GM12873 (cell line): ENCODE results near the gene NRXN3.

Experiments used
- TF ChIP-seq, protein P1 (sequence below): IDR thresholded peaks from 2 replicates; pipeline ENCODE4 v1.5.1; 2012; ENCODE audit warnings: low read depth, mild to moderate bottlenecking, moderate library complexity, low read length, control low read depth; ENCODE audit not compliant: insufficient read depth; ENCODE audit errors: missing control alignments

NRXN3 gene

GRCh38 chr14:79825046-79825521 lies 1654.9 kb downstream of the NRXN3 start:
- TF ChIP-seq, protein P1, sequence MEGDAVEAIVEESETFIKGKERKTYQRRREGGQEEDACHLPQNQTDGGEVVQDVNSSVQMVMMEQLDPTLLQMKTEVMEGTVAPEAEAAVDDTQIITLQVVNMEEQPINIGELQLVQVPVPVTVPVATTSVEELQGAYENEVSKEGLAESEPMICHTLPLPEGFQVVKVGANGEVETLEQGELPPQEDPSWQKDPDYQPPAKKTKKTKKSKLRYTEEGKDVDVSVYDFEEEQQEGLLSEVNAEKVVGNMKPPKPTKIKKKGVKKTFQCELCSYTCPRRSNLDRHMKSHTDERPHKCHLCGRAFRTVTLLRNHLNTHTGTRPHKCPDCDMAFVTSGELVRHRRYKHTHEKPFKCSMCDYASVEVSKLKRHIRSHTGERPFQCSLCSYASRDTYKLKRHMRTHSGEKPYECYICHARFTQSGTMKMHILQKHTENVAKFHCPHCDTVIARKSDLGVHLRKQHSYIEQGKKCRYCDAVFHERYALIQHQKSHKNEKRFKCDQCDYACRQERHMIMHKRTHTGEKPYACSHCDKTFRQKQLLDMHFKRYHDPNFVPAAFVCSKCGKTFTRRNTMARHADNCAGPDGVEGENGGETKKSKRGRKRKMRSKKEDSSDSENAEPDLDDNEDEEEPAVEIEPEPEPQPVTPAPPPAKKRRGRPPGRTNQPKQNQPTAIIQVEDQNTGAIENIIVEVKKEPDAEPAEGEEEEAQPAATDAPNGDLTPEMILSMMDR: no peak

DNA sequence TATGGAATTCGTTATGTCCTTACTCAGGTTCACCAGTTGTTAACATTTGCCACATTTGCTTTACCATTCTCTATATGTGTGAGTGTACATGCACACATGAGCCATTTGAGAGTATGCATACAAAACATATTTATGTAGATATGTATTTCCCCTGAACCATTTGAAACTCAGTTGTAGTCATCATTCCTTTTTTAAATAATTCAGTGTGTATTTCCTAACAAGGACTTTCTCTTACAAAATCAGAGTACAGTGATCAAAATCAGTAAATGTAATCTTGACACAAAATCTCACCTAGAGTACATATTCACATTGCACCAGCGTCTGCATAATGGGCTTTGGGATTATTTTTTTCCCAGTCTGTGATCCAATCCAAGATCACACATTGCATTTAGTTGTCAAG lies 1656.2 kb downstream of the NRXN3 start:
- TF ChIP-seq, protein P1: no peak

GRCh38 chr14:79829405-79830166 lies 1659.4 kb downstream of the NRXN3 start:
- TF ChIP-seq, protein P1: no peak

DNA sequence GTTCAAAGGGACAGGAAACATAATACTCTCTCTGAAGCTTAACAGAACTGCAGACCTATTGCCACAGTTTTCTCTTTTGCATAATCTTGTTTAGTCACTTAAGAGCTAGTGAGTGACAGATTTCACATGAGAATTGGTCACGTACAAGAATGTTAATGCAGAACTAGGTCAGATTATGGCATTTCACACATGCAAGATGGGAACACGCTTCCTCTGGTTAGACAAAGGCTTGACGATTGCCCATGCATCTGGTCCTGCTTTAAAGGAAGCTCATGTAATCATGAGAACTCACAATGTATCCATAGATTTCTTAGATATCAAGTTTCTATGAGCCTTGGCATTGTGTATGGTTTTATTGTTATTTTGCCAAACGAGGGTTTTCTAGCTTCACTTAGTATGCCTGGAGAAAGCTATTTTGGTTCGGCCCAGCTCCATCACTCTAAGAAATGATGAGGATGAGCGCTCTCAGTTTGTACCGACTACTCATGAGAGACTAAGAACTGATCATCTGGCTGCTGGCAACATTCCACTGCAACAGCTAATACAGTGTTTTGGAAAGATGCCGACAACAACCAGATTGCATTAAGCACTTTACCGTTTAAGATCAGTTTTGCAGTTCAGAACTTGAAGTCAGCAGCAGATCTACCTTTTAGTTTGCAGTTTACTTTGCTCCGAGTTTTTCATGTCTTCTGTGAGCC lies 1661.2 kb downstream of the NRXN3 start:
- TF ChIP-seq, protein P1: no peak

DNA sequence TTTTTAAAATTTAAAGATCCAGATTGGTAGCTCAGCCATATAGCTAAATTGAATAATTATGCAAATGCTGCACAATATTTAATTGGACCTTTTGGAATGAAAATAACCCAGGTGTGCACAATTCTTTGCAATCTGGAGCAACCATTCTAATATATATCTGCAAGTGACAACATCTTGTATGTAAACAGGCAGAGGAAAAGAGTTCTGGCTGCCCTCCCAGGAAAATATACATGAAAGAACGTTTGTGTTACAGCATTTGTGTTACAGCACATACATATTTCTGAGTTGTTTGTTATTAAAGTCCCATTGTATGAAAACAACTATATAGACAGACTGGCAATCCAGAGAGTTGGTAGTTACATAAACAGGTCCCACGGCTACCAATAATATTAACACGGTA lies 1663.6 kb downstream of the NRXN3 start:
- TF ChIP-seq, protein P1: no peak

DNA sequence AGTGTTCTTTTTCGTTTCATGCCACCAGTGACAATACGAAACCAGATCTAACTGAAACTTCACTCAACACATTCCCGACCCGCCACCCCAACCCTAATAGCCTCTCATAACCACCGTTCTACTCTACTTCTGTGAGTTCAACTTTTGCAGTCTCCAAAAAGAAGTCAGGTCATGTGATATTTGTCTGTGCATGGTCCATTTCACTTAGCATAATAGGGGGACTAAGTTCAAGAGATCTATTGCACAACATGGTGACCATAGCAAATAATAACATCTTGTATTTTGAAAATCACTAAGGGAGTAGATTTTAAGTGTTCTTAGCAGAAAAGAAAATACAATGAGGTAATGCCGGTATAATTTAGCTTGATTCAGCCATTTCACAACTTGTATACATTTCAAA lies 1664.7 kb downstream of the NRXN3 start:
- TF ChIP-seq, protein P1: no peak

DNA sequence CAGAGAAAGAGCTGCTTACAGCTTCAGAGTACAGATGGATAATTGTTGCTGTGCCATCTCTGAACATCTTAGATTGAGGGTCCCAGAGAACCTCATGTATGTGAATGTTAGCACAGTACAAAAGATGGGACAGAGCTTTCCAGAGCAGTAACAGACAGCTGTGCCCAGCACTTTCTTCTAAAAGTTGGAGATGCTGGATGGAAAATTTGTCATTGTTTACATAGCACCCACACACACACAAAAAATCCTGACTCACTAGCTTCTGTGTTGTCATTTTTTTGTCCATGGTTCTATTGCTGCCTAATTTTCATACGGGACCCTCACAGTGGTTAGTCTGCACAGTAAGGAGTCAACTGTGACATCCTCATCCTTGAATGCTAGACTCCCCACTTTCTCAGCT lies 1666.4 kb downstream of the NRXN3 start:
- TF ChIP-seq, protein P1: no peak
